MM.1S (cell line): Measurements from ENCODE around the gene FARS2.

Experiments used
- EZH2phosphoT487 ChIP-seq: fragments of 300-600 bp; sonication (generic); IDR thresholded peaks from 2 replicates; pipeline ENCODE4 v1.6.1; 2018; ENCODE audit warnings: antibody characterized with exemption, low read length
- TF ChIP-seq, protein P1 (sequence below): fragments of 300-600 bp; sonication (generic); IDR thresholded peaks from 2 replicates; pipeline ENCODE4 v1.5.1; 2016; ENCODE audit warnings: antibody characterized with exemption, low read length, mixed read lengths

DNA sequence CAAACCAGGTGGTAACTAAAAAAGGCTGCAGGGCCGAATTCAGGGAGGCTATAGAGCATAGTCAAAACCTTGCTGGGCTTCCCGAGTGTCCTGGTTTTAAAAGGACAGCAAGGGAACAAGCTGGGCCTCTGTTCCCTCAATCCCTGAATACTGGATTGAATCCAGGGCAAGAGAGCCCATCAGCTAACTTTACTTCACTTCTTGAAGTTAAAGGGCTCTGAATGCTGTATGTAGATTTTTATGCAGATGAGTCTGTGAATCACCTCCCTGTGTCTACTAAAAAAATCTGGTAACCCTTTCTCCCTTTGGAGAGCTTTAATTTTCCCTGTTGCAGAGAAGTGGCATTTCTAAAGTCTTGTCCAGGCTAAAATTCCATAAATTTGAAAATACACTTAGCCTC is 30.0 kb upstream of the FARS2 start:
- TF ChIP-seq, protein P1, sequence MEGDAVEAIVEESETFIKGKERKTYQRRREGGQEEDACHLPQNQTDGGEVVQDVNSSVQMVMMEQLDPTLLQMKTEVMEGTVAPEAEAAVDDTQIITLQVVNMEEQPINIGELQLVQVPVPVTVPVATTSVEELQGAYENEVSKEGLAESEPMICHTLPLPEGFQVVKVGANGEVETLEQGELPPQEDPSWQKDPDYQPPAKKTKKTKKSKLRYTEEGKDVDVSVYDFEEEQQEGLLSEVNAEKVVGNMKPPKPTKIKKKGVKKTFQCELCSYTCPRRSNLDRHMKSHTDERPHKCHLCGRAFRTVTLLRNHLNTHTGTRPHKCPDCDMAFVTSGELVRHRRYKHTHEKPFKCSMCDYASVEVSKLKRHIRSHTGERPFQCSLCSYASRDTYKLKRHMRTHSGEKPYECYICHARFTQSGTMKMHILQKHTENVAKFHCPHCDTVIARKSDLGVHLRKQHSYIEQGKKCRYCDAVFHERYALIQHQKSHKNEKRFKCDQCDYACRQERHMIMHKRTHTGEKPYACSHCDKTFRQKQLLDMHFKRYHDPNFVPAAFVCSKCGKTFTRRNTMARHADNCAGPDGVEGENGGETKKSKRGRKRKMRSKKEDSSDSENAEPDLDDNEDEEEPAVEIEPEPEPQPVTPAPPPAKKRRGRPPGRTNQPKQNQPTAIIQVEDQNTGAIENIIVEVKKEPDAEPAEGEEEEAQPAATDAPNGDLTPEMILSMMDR, result no peak
- TF ChIP-seq EZH2phosphoT487, result no peak
